Fibroblast of mammary gland (primary cell): ENCODE results near the gene ARG2.
A peak's percentile ranks its signal among the peaks of the same experiment; 100 is the strongest.

Experiments
- DNase-seq: peaks from one replicate; pipeline ENCODE4 v3.0.0-alpha.2; 2010; ENCODE audit warnings: low read depth
- H3K4me3 ChIP-seq: 2 replicates; pipeline ENCODE4 v1.5.1; 2011; ENCODE audit warnings: low read depth, mild to moderate bottlenecking, low read length, moderate library complexity; ENCODE audit not compliant: control insufficient read depth
- TF ChIP-seq, protein P1 (sequence below): conservative IDR thresholded peaks from 2 replicates; pipeline ENCODE4 v1.5.1; 2011; ENCODE audit warnings: low read depth, low read length, inconsistent platforms; ENCODE audit not compliant: control insufficient read depth, insufficient read depth

Gene ARG2

DNA sequence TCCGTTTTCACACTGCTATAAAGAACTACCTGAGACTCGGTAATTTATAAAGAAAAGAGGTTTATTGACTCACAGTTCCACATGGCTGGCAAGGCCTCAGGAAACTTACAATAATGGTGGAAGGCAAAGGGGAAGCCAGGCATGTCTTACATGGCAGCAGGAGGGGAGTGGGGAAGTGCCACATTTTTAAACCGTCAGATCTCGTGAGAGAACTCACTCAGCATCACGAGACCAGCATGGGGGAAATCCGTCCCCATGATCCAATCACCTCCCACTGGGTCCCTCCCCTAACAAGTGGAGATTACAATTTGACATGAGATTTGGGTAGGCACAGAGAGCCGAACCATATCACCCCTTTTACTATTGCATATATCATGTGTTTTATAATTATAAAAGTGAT lies 17.6 kb upstream of the ARG2 start:
- no peak overlapping the region for H3K4me3 ChIP-seq
- DNase-seq = no peak
- TF ChIP-seq, protein P1, sequence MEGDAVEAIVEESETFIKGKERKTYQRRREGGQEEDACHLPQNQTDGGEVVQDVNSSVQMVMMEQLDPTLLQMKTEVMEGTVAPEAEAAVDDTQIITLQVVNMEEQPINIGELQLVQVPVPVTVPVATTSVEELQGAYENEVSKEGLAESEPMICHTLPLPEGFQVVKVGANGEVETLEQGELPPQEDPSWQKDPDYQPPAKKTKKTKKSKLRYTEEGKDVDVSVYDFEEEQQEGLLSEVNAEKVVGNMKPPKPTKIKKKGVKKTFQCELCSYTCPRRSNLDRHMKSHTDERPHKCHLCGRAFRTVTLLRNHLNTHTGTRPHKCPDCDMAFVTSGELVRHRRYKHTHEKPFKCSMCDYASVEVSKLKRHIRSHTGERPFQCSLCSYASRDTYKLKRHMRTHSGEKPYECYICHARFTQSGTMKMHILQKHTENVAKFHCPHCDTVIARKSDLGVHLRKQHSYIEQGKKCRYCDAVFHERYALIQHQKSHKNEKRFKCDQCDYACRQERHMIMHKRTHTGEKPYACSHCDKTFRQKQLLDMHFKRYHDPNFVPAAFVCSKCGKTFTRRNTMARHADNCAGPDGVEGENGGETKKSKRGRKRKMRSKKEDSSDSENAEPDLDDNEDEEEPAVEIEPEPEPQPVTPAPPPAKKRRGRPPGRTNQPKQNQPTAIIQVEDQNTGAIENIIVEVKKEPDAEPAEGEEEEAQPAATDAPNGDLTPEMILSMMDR = no peak

DNA sequence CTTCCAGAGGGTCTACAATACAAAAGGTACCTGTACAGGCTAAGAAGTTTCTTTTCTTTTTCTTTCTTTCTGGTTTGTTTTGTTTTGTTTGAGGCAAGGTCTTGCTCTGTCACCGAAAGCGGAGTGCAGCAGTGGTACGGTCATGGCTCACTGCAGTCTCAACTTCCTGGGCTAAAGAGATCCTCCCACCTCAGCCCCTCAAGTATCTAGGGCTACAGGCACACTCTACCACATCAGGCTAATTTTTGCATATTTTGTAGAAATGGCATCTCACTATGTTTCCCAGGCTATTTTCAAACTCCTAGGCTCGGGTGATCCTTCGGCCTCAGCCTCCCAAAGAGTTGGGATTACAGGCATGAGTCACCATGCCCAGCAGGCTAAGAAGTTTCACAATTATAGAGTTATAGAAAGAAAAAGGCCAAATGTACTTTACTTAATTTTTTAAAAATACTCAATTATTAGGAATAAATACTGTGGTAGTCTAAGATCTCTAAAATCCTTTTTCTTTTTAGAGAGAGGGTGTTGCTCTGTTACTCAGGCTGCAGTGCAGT lies 16.6 kb upstream of the ARG2 start:
- no peak for DNase-seq
- TF ChIP-seq, protein P1 = no peak
- H3K4me3 ChIP-seq = no peak overlapping the region

DNA sequence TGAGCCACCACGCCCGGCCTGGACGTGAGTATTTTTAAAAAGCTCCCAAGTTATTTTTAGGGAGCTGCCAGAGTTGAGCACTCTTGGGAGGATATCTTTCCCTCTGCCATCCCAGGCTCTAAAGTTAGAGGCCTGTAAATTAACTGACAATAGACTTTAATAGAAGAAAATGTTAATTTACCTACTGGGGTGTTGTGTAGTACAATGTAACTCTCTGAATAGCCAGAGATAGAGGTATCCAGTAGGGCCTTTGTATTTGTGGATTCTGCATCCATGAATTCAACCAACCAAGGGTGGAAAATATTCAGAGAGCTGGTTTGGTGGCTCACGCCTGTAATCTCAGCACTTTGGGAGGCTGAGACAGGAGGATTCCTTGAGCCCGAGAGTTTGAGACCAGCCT lies 12.1 kb upstream of the ARG2 start:
- no peak for DNase-seq
- TF ChIP-seq, protein P1 = no peak
- H3K4me3 ChIP-seq = no peak overlapping the region

DNA sequence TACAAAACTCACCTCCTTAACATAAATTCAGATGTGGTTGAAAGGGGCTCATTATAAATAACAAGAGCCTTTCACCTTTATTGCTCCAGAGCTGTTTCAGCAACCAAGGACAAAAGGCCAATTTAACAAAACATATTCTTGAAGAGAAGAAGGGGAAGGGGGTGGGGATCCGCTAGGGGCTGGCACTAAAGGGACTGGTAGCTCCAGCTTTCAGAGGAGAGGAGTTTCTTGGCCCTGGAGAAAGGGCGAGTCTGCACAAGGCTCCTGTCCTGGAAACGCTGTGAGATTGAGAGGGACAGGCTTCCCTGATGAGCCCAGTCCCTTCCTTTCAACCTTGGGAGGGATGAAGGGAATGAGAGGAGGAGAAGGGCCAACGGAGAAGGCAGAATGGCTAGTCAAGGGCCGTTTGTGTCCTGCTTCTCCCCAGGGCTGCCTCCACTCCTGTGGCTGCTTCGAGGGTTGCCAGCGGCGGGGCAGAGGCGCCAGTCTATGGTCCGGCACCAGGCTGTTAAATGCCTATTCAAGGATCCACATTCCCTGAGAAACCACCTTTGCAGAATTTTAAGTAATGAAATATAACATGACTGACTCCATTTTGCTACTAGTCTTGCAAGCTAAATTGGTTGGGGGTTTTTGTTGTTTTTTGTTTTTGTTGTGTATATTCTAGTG lies 9.9 kb upstream of the ARG2 start:
- TF ChIP-seq, protein P1 = no peak
- H3K4me3 ChIP-seq = no peak overlapping the region
- DNase-seq = no peak

DNA sequence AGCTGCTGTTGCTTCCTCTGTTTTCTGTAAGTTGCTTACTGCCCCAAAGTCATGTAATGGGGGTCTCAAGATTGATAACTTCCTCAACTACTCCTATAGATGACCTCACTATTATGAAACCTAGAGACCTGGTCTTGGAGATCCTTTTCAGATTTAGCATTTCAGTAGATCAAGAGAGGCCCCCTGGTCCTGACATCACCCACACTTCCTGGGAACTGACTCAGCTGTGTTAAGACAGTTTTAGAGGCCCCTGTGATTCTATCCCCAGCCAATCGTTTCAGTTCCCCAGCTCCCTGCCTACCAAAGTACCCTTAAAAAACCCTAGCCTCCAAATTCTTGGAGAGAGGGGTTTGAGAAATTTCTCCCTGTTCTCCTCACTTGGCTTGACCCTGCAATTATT lies 9.2 kb upstream of the ARG2 start:
- TF ChIP-seq, protein P1 = no peak
- DNase-seq = no peak

DNA sequence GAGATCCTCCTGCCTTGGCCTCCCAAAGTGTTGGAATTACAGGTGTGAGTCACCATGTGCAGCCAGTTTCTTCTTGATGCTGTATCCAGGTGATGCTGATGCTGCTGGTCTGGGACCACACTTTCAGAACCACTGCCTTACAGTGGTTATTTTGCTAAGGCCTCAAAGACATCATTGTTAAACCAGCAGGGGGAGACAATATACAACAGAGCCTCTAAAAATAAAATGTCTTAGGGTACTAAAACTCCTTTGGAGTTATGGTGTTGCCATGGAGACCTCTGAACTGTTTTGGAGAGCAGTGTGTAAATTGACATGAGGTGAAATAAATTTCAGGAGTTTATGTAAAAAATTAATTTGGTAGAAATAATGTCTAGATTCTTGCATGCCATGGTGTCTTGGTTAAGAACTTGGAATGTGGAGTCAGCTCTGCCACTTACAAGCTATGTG lies 1.1 kb upstream of the ARG2 start:
- TF ChIP-seq, protein P1 = peak; percentile 81
- H3K4me3 ChIP-seq = no peak overlapping the region
- peak; percentile 82 for DNase-seq

More for the DNA sequence above, 9.2 kb upstream of the ARG2 start:
- H3K4me3 ChIP-seq = no peak overlapping the region
